GM18508 (cell line): Measurements from ENCODE around the gene ZWILCH.
"Not testable (repeated sequence)": the region's sequence is repeated elsewhere in the genome, so short reads cannot be mapped to it uniquely, and the experiment has no call there.

Experiments used
- ATAC-seq: cut with Tn5 transposase; IDR thresholded peaks from one replicate; pipeline ENCODE4 v1.9.1; 2021; ENCODE audit warnings: moderate number of reproducible peaks; ENCODE audit not compliant: insufficient read depth, unreplicated experiment

ZWILCH gene

GRCh38 chr15:66504563-66505429 lies at the start of gene ZWILCH, which contains the start of gene RPL4:
Gene ZWILCH (plus strand): TSS chr15:66505326. CDS start chr15:66505339, 13 bp downstream.
Gene RPL4 (minus strand): TSS chr15:66504855. CDS start chr15:66504790, 65 bp downstream.
- peak; percentile 53 for ATAC-seq

- no peak for ATAC-seq
Measured at GRCh38 chr15:66456211-66456610, 48.9 kb upstream of the ZWILCH start.

GRCh38 chr15:66459818-66460615 lies 45.1 kb upstream of the ZWILCH start:
- ATAC-seq = no peak

GRCh38 chr15:66461294-66461693 lies 43.8 kb upstream of the ZWILCH start:
- not testable (repeated sequence) for ATAC-seq

- no peak for ATAC-seq
Measured at GRCh38 chr15:66461917-66462316, 43.2 kb upstream of the ZWILCH start.

GRCh38 chr15:66462627-66463026 lies 42.5 kb upstream of the ZWILCH start:
- ATAC-seq = no peak

GRCh38 chr15:66465294-66465693 lies 39.8 kb upstream of the ZWILCH start:
- not testable (repeated sequence) for ATAC-seq

GRCh38 chr15:66467162-66468040 lies 37.7 kb upstream of the ZWILCH start:
- not testable (repeated sequence) for ATAC-seq

GRCh38 chr15:66470825-66471224 lies 34.3 kb upstream of the ZWILCH start:
- ATAC-seq = not testable (repeated sequence)

- peak; percentile 73 for ATAC-seq
Measured at GRCh38 chr15:66472176-66472999, 32.7 kb upstream of the ZWILCH start.

- ATAC-seq = no peak
Measured at GRCh38 chr15:66474135-66474534, 31.0 kb upstream of the ZWILCH start.

GRCh38 chr15:66474963-66475362 lies 30.2 kb upstream of the ZWILCH start:
- no peak for ATAC-seq

GRCh38 chr15:66476535-66476934 lies 28.6 kb upstream of the ZWILCH start:
- no peak for ATAC-seq

GRCh38 chr15:66477011-66477410 lies 28.1 kb upstream of the ZWILCH start:
- no peak for ATAC-seq

GRCh38 chr15:66480267-66480666 lies 24.9 kb upstream of the ZWILCH start:
- ATAC-seq = no peak

- ATAC-seq = no peak
Measured at GRCh38 chr15:66481107-66481856, 23.8 kb upstream of the ZWILCH start.

- no peak for ATAC-seq
Measured at GRCh38 chr15:66482539-66482938, 22.6 kb upstream of the ZWILCH start.

- ATAC-seq = no peak
Measured at GRCh38 chr15:66483131-66483566, 22.0 kb upstream of the ZWILCH start.
